Stimulated activated CD4-positive, alpha-beta T cell treated with anti-CD3 and anti-CD28 coated beads, TNF-alpha, amount 100 ng/mL, for 4 hours (primary cell): ENCODE results near the gene MEOX2.

Source experiments
- DNase-seq, 3 experiments: peaks; one replicate each; pipeline ENCODE4 v3.0.0-alpha.2; 2020; ENCODE audit warnings: low read depth in 3 of 3

MEOX2 gene

GRCh38 chr7:15681186-15681585 is 5.3 kb downstream of the MEOX2 start:
- no peak for DNase-seq

GRCh38 chr7:15680446-15680845 is 6.0 kb downstream of the MEOX2 start:
- DNase-seq: no peak

GRCh38 chr7:15679306-15679705 is 7.2 kb downstream of the MEOX2 start:
- DNase-seq: no peak

- no peak for DNase-seq
Observed at GRCh38 chr7:15678653-15679052, 7.8 kb downstream of the MEOX2 start.

- DNase-seq: no peak
Observed at GRCh38 chr7:15675379-15675778, 11.1 kb downstream of the MEOX2 start.

GRCh38 chr7:15674586-15674985 is 11.9 kb downstream of the MEOX2 start:
- no peak for DNase-seq

GRCh38 chr7:15669443-15670090 is 16.9 kb downstream of the MEOX2 start:
- DNase-seq: no peak

GRCh38 chr7:15667991-15668390 is 18.5 kb downstream of the MEOX2 start:
- no peak for DNase-seq

- DNase-seq: no peak
Observed at GRCh38 chr7:15662451-15662850, 24.0 kb downstream of the MEOX2 start.

GRCh38 chr7:15658247-15658646 is 28.2 kb downstream of the MEOX2 start:
- no peak for DNase-seq

GRCh38 chr7:15652776-15653290 is 33.6 kb downstream of the MEOX2 start:
- no peak for DNase-seq

- DNase-seq: no peak
Observed at GRCh38 chr7:15651693-15652092, 34.8 kb downstream of the MEOX2 start.

GRCh38 chr7:15650787-15651186 is 35.7 kb downstream of the MEOX2 start:
- no peak for DNase-seq

GRCh38 chr7:15648461-15648961 is 38.0 kb downstream of the MEOX2 start:
- no peak for DNase-seq

- DNase-seq: no peak
Observed at GRCh38 chr7:15647309-15647708, 39.2 kb downstream of the MEOX2 start.

GRCh38 chr7:15643000-15643705 is 43.3 kb downstream of the MEOX2 start:
- no peak for DNase-seq

- no peak for DNase-seq
Observed at GRCh38 chr7:15628876-15629275, 57.6 kb downstream of the MEOX2 start.

- DNase-seq: no peak
Observed at GRCh38 chr7:15626041-15626440, 60.4 kb downstream of the MEOX2 start.

GRCh38 chr7:15625466-15625865 is 61.0 kb downstream of the MEOX2 start:
- no peak for DNase-seq

GRCh38 chr7:15621468-15621867 is 65.0 kb downstream of the MEOX2 start:
- no peak for DNase-seq

- DNase-seq: no peak
Observed at GRCh38 chr7:15620491-15621185, 65.8 kb downstream of the MEOX2 start.

- no peak for DNase-seq
Observed at GRCh38 chr7:15618275-15618674, 68.2 kb downstream of the MEOX2 start.

- no peak for DNase-seq
Observed at GRCh38 chr7:15612205-15612604, 74.3 kb downstream of the MEOX2 start.
